ENCODE data around the gene PLEKHA7. TPM values are rescaled to one million over a fixed set of nuclear protein-coding genes. Genes with fewer than 3 reads are reported as not detected.
A peak's percentile ranks its signal among the peaks of the same experiment; 100 is the strongest.

The PLEKHA7 gene
- polyA plus RNA-seq, 1 of the 3 experiments (the other 2 are of a cell fraction): 0.12 TPM

DNA sequence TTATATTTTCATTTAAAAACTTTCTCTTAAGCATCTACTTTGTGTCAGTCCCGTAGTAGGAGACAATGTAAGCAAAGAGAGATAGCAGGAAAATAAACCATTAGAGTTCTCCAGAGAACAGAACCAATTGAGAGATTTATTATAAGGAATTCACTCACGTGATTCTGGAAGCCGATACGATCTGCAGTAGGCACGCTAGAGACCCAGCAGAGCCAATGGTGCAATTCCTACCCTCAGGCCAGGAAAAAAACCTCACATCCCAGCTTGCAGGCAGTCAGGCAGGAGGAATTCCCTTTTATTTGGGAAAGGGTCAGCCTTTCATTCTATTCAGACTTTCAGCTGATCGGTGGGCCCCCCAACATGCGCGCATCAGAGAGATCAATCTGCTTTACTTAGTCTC lies 7.3 kb upstream of the PLEKHA7 start:
- TF ChIP-seq, protein P1, sequence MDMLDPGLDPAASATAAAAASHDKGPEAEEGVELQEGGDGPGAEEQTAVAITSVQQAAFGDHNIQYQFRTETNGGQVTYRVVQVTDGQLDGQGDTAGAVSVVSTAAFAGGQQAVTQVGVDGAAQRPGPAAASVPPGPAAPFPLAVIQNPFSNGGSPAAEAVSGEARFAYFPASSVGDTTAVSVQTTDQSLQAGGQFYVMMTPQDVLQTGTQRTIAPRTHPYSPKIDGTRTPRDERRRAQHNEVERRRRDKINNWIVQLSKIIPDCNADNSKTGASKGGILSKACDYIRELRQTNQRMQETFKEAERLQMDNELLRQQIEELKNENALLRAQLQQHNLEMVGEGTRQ (IDR thresholded peaks at IDR 0.05; ENCODE audit: borderline replicate concordance, low read depth, low read length): no peak
- TF ChIP-seq FOXJ3 (CRISPR knock-in tag; IDR thresholded peaks at IDR 0.05): no peak
- TF ChIP-seq ZBTB33 (IDR thresholded peaks at IDR 0.05; ENCODE audit: borderline replicate concordance, low read depth): no peak
- Histone ChIP-seq H2AFZ (ENCODE audit: low read depth) (no peak overlapping the region), H3K36me3 (replicated peaks in 1 of 2; ENCODE audit: control insufficient read depth in 1 of 2, insufficient read depth in 2 of 2, low read length in 1 of 2) (no peaks in the 10 kb centered on the region), H3K27me3 (ENCODE audit: insufficient read depth) (peaks cover 6% of the 10 kb centered on the region; the same call in 1 of the 2 replicates), H3K79me2 (ENCODE audit: insufficient read depth) (no peaks in the 10 kb centered on the region), H3K4me1 (ENCODE audit: control insufficient read depth in 1 of 2, insufficient read depth in 2 of 2, low read depth in 1 of 2, low read length in 1 of 2) (no peaks in the 10 kb centered on the region), H3K4me2 (no peak overlapping the region), H3K27ac (ENCODE audit: low read depth in 2 of 2, low read length in 1 of 2) (no peak overlapping the region), H3F3A (replicated peaks; ENCODE audit: insufficient read depth) (no peaks in the 10 kb centered on the region), H3K4me3 (ENCODE audit: low read depth in 2 of 2, low read length in 1 of 2) (no peak overlapping the region), H3K9ac (no peak overlapping the region), H3K9me2 (no peaks in the 10 kb centered on the region), H3K9me3 (no peaks in the 10 kb centered on the region), H4K20me1 (ENCODE audit: insufficient read depth) (no peaks in the 10 kb centered on the region)
- DNase-seq: peak; percentile 42
- ChIA-PET POLR2A (no interaction called here), CTCF (interaction anchor here (1.0 to 2.0 kb wide), 3 partner anchors 15 to 202 kb away, joined by 3 to 6 read pairs (median 4); no protein-coding TSS in a partner anchor)
- WGBS (ENCODE audit: low lambda C conversion rate): 59% methylated on average over 8 of the region's 8 CpGs

GRCh38 chr11:17020831-17021230 lies 6.6 kb upstream of the PLEKHA7 start:
- Histone ChIP-seq H3K27me3 (ENCODE audit: insufficient read depth) (peaks cover 13% of the 10 kb centered on the region; the same call in 1 of the 2 replicates), H3K79me2 (ENCODE audit: insufficient read depth) (no peaks in the 10 kb centered on the region), H3K9ac (no peak overlapping the region), H3K4me1 (ENCODE audit: control insufficient read depth in 1 of 2, insufficient read depth in 2 of 2, low read depth in 1 of 2, low read length in 1 of 2) (no peaks in the 10 kb centered on the region), H3K4me2 (no peak overlapping the region), H3K9me2 (no peaks in the 10 kb centered on the region), H2AFZ (ENCODE audit: low read depth) (no peak overlapping the region), H4K20me1 (ENCODE audit: insufficient read depth) (no peaks in the 10 kb centered on the region), H3F3A (replicated peaks; ENCODE audit: insufficient read depth) (no peaks in the 10 kb centered on the region), H3K27ac (ENCODE audit: low read depth in 2 of 2, low read length in 1 of 2) (no peak overlapping the region), H3K9me3 (no peaks in the 10 kb centered on the region), H3K4me3 (ENCODE audit: low read depth in 2 of 2, low read length in 1 of 2) (no peak overlapping the region), H3K36me3 (replicated peaks in 1 of 2; ENCODE audit: control insufficient read depth in 1 of 2, insufficient read depth in 2 of 2, low read length in 1 of 2) (no peaks in the 10 kb centered on the region)
- 27% methylated on average over 1 of the region's 1 CpG for WGBS (ENCODE audit: low lambda C conversion rate)
- ChIA-PET CTCF (interaction anchor here (1.0 to 2.0 kb wide), 3 partner anchors 15 to 201 kb away, joined by 3 to 6 read pairs (median 4); no protein-coding TSS in a partner anchor), POLR2A (no interaction called here)
- DNase-seq: no peak
- TF ChIP-seq IRF3 (IDR thresholded peaks at IDR 0.05; ENCODE audit: low read depth, low read length) (no peak), ZBTB33 (IDR thresholded peaks at IDR 0.05; ENCODE audit: borderline replicate concordance, low read depth) (no peak), NRF1 (IDR thresholded peaks at IDR 0.05; ENCODE audit: low read depth, low read length) (no peak), SIN3A (IDR thresholded peaks at IDR 0.05; ENCODE audit: borderline replicate concordance, low read depth, low read length) (no peak), FOSL2 (IDR thresholded peaks at IDR 0.05; ENCODE audit: borderline replicate concordance, low read depth) (no peak), PBX3 (IDR thresholded peaks at IDR 0.05) (no peak), RAD21 (IDR thresholded peaks at IDR 0.05; ENCODE audit: low read length) (no peak), MAX (IDR thresholded peaks at IDR 0.05; ENCODE audit: low read depth) (no peak), GABPA (IDR thresholded peaks at IDR 0.05; ENCODE audit: low read depth) (no peak), EZH2phosphoT487 (IDR thresholded peaks at IDR 0.05; ENCODE audit: borderline replicate concordance, low read depth) (no peak), TEAD4 (IDR thresholded peaks at IDR 0.05; ENCODE audit: borderline replicate concordance, insufficient read depth) (no peak), ELF1 (IDR thresholded peaks at IDR 0.05) (no peak)
- TF ChIP-seq, protein P1 (IDR thresholded peaks at IDR 0.05; ENCODE audit: borderline replicate concordance, low read depth, low read length): no peak
- TF ChIP-seq, protein P2, sequence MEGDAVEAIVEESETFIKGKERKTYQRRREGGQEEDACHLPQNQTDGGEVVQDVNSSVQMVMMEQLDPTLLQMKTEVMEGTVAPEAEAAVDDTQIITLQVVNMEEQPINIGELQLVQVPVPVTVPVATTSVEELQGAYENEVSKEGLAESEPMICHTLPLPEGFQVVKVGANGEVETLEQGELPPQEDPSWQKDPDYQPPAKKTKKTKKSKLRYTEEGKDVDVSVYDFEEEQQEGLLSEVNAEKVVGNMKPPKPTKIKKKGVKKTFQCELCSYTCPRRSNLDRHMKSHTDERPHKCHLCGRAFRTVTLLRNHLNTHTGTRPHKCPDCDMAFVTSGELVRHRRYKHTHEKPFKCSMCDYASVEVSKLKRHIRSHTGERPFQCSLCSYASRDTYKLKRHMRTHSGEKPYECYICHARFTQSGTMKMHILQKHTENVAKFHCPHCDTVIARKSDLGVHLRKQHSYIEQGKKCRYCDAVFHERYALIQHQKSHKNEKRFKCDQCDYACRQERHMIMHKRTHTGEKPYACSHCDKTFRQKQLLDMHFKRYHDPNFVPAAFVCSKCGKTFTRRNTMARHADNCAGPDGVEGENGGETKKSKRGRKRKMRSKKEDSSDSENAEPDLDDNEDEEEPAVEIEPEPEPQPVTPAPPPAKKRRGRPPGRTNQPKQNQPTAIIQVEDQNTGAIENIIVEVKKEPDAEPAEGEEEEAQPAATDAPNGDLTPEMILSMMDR (IDR thresholded peaks at IDR 0.05): no peak
